Central memory CD4-positive, alpha-beta T cell (primary cell): ENCODE results near the gene HDAC1.
"Not testable (repeated sequence)": the region's sequence is repeated elsewhere in the genome, so short reads cannot be mapped to it uniquely, and the experiment has no call there.

Experiments
- DNase-seq: peaks from one replicate; pipeline ENCODE4 v3.0.0; 2022
- total RNA-seq, 3 experiments: gene quantifications; one replicate each; lab custom pipeline; 2026; lab: John Stamatoyannopoulos, UW

Gene HDAC1
- 114 to 209 (median 162) reads per million in 3 experiments for total RNA-seq

- DNase-seq, result peak; percentile 96
These were observed at the start of gene HDAC1 for GRCh38 chr1:32291708-32292538. Gene HDAC1 (plus strand): TSS chr1:32292083. CDS start chr1:32292170, 87 bp downstream.

- no peak for DNase-seq
These were observed 49.5 kb upstream of the HDAC1 start for GRCh38 chr1:32242341-32242851.

- DNase-seq, result no peak
These were observed 45.0 kb upstream of the HDAC1 start, which contains the start of gene FAM167B for GRCh38 chr1:32246888-32247273. Gene FAM167B (plus strand): TSS chr1:32247222. CDS start chr1:32247422, 200 bp downstream.

DNA sequence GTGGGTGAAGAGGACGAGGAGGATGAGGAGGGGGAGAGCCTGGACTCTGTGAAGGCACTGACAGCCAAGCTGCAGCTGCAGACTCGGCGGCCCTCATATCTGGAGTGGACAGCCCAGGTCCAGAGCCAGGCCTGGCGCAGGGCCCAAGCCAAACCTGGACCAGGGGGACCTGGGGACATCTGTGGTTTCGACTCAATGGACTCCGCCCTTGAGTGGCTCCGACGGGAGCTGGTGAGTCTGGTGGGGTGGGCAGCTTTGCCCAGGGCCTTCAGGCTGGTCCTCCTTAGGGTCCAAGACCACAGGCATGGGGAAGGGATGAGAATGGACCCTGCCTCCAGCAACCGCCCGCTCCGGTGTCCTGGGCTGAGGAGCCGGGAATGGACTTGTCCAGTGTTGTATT, 44.4 kb upstream of the HDAC1 start:
- DNase-seq, result no peak

DNA sequence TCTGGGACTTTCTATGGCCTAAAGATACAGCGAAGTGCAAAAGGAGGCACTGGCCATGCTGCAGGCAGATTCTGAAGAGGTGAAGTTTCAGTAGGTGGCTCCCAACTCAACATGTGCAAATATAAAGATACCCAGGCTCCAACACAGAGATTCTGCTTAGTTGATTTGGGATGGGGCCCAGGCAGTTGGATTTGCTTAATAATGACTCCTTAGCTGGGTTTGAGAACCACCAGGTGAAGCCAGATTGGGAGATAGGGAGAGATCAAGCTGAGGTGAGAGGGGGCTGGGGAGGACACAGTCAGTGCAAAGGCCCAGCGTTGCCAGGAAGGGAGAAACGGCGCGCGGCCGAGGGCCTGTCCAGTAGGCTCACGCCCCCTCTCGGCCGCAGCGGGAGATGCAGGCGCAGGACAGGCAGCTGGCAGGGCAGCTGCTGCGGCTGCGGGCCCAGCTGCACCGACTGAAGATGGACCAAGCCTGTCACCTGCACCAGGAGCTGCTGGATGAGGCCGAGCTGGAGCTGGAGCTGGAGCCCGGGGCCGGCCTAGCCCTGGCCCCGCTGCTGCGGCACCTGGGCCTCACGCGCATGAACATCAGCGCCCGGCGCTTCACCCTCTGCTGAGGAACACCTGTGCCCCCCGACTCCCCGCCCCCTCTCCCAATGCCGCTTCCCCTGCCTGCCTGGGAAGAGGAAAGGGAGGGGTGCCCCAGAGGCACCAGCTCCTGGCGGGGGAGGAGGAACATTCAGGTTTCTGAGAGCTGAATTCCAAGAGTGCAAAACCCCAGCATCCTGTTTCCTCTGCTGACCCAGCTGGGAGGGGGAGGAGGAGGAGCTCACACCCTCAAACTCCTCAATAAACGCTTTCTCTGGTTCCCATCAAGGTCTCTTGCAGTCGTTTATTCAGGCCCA, 43.6 kb upstream of the HDAC1 start:
- peak; percentile 65 for DNase-seq

GRCh38 chr1:32249831-32250525, 41.9 kb upstream of the HDAC1 start:
- DNase-seq, result peak; percentile 89

DNA sequence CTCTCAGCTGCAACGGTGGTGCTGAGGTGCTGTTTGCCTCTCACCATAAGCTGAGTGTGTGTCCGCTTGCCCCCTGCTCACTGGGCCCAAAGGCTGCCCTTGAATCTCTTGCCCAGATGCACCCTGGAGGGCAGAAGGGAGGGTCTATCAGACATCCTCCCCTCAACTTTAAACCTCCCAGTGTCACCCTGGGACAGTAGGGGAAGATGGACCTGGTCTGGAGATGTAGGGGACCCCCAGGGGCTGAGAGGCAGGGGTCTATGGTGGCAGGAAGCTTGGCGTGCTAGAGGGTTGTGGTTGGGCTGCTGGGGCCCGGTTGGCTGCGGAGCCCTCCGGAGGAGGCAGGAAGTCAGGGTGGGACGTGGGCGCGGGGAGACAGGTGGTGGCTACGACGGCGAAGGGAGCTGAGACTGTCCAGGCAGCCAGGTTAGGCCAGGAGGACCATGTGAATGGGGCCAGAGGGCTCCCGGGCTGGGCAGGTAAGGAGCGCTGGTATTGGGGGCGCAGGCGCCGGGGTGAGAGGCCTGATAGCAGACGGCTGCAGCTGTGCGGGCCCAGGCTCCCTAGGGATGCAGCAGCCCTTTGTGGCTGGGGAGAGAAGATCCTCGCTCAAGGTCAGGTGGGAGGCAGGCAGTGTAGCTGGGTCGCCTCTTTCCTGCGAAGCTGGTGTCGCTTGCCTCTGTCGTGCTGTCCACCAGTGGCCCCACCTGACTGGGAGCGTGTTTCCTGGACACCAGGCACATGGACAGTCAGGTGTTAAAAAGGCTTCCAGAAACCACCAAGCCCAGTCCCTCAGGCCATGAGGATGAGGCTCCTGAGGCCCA, 40.8 kb upstream of the HDAC1 start, which contains the start of gene LCK:
LCK (plus strand) TSS at position 373 of the 824 bp plus-strand sequence. CDS start 23,065 bp downstream, outside the sequence.
- peak; percentile 62 for DNase-seq

DNA sequence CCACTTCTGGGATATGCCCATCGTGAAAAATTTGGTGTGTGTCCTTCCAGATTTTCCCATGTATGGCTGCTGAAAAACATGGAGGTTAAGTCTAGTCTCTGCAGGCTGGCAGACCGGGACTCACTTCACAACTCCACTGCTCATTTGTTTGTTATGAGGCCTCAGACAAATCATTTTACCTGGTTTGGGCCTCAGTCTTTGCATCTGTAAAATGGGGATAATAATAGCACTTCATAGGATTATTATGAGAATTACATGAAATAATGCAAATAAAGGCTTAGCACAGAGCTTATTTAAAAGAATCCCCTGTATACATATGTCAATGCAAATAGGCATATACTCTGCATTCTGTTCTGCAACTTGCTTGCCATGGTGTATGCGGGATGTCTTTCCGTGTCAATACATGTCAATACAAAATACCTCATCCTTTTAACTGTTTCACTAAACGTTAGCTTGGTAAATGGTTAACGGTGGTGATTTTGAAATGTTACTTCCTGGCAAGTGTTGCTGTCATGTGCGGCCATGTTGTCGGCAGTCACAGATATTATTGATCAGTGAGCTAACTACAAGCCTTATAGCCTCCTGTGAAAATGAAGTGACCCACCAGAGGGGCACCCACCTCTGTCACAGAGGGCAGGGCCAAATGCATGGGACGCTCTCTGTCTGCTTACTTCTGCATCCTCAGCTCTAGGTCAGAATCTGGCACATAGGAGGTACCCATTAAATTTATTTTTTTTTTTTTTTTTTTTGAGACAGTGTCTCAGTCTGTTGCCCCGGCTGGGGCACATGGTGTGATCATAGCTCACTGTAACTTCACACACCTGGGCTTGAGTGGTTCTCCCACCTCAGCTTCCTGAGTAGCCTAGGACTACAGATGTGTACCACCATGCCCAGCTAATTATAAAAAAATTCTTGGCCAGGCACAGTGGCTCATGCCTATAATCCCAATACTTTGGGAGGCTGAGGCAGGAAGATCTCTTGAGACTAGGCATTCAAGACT, 36.5 kb upstream of the HDAC1 start:
- peak; percentile 54 for DNase-seq

- no peak for DNase-seq
These were observed 35.2 kb upstream of the HDAC1 start for GRCh38 chr1:32256473-32257226.

- DNase-seq, result no peak
These were observed 34.7 kb upstream of the HDAC1 start for GRCh38 chr1:32257227-32257508.

- not testable (repeated sequence) for DNase-seq
These were observed 28.7 kb upstream of the HDAC1 start for GRCh38 chr1:32263236-32263593.

DNA sequence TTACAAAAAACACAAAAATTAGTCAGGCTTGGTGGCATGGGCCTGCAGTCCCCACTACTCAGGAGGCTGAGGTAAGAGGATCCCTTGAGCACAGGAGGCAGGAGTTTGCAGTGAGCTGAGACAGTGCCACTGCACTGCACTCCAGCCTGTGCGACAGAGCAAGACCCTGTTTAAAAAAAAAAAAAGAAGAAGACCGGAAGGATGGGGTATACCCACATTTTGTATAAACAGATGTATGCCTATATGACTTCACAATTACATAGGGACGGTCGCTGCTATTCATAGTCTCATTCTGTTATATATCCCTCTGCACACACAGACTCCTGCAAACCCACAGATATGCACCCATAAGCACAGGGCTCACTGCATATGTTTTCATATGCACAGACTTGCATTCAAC, 28.1 kb upstream of the HDAC1 start:
- DNase-seq, result peak; percentile 47

DNA sequence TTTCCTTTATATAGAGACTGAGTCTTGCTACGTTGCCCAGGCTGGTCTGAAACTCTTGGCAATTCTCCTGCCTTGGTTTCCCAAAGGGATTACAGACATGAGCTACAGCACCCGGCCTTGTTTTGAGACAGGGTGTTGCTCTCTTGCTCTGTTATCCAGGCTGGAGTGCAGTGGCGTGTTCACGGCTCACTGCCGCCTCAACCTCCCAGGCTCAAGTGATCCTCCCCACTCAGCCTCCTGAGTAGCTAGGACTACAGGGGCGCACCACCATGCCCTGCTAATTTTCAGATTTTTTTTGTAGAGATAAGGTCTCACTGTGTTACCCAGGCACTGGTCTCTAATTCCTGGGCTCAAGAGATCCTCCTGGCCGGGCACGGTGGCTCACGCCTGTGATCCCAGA, 26.0 kb upstream of the HDAC1 start:
- DNase-seq, result no peak

- DNase-seq, result no peak
These were observed 24.8 kb upstream of the HDAC1 start for GRCh38 chr1:32266921-32267591.

- no peak for DNase-seq
These were observed 22.1 kb upstream of the HDAC1 start for GRCh38 chr1:32269744-32270143.

DNA sequence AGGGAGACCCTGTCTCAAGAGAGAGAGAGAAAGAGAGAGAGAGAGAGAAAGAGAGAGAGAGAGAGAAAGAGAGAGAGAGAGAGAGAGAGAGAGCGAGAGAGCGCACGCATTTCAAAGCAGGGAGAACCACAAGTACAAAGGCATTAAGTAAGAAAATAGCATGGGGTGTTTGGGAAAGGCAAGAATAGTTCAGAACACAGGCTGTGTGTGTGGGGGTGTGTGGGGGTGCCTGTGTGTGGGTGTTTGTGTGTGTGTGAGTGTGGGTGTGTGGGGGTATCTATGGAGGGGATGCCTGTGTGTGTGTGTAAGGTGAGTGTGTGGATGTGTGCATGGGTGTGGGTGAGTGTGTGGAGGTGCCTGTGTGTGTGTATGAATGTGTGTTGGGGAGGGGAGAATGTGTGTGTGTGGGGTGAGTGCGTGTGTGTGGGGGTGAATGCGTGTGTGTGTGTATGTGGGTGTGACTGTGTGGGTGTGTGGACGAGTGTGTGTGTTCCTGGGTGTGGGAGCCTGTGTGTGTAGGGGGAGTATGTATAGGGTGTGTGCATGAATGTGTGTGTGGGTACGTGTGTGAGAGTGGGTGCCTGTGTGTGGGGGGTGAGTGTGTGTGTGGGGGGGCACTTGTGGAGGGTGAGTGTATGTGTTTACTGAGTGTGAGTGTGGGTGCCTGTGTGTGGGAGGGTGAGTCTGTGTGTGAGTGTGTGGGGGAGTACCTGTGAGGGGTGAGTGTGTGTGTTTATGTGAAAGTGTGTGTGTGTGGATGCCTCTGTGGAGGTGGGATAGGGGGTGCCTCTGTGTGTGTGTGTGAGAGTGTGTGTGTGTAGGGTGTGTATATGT, 19.1 kb upstream of the HDAC1 start:
- DNase-seq, result peak; percentile 43

DNA sequence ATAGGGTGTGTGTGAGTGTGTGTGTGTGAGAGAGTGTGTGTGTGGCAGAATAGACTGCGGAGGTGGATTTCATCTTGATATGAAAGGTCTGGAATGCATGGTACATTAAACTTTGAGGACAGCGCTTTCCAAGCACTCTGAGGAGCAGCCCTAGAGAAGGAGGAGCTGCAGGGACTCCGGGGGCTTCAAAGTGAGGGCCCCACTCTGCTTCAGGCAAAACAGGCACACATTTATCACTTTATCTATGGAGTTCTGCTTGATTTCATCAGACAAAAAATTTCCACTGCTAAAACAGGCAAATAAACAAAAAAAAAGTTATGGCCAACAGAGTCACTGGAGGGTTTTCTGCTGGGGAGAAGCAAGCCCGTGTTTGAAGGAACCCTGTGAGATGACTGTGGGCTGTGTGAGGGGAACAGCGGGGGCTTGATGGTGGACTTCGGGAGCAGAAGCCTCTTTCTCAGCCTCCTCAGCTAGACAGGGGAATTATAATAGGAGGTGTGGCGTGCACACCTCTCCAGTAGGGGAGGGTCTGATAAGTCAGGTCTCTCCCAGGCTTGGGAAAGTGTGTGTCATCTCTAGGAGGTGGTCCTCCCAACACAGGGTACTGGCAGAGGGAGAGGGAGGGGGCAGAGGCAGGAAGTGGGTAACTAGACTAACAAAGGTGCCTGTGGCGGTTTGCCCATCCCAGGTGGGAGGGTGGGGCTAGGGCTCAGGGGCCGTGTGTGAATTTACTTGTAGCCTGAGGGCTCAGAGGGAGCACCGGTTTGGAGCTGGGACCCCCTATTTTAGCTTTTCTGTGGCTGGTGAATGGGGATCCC, 18.3 kb upstream of the HDAC1 start:
- DNase-seq, result peak; percentile 83
